HEK293 (cell line): ENCODE data around the gene KIDINS220.
A peak's percentile ranks its signal among the peaks of the same experiment; 100 is the strongest.

Source experiments
- HOXA7 ChIP-seq: sonication (generic); formaldehyde crosslinking; IDR thresholded peaks from 2 replicates; pipeline ENCODE4 v1.8.1; 2022; ENCODE audit warnings: missing genetic modification reagents, borderline replicate concordance
- KLF17 ChIP-seq: fragments of 450-650 bp; formaldehyde crosslinking; IDR thresholded peaks from 2 replicates; pipeline ENCODE4 v1.5.1; 2016; ENCODE audit warnings: missing biosample characterization, missing genetic modification characterization
- MZF1 ChIP-seq: fragments of 450-650 bp; formaldehyde crosslinking; IDR thresholded peaks from 2 replicates; pipeline ENCODE4 v1.5.1; 2017; ENCODE audit warnings: missing biosample characterization, missing genetic modification characterization, borderline replicate concordance
- PRDM1 ChIP-seq: fragments of 450-650 bp; formaldehyde crosslinking; IDR thresholded peaks from 2 replicates; pipeline ENCODE4; 2016; ENCODE audit warnings: missing biosample characterization, missing genetic modification characterization
- PRDM10 ChIP-seq: fragments of 450-650 bp; formaldehyde crosslinking; IDR thresholded peaks from 2 replicates; pipeline ENCODE4 v1.5.1; 2016; ENCODE audit warnings: missing biosample characterization, missing genetic modification characterization
- ZBTB1 ChIP-seq: fragments of 450-650 bp; formaldehyde crosslinking; IDR thresholded peaks from 2 replicates; pipeline ENCODE4 v1.5.1; 2016; ENCODE audit warnings: missing biosample characterization, missing genetic modification characterization
- ZBTB6 ChIP-seq: fragments of 450-650 bp; formaldehyde crosslinking; IDR thresholded peaks from 2 replicates; pipeline ENCODE4 v1.5.1; 2017; ENCODE audit warnings: missing biosample characterization, missing genetic modification characterization
- ZNF112 ChIP-seq: fragments of 450-650 bp; formaldehyde crosslinking; IDR thresholded peaks from 2 replicates; pipeline ENCODE4 v1.5.0; 2017; ENCODE audit warnings: missing biosample characterization, missing genetic modification characterization
- ZNF140 ChIP-seq: fragments of 450-650 bp; formaldehyde crosslinking; IDR thresholded peaks from 2 replicates; pipeline ENCODE4 v1.5.1; 2016; ENCODE audit warnings: missing biosample characterization, missing genetic modification characterization
- ZNF19 ChIP-seq: fragments of 450-650 bp; formaldehyde crosslinking; IDR thresholded peaks from 2 replicates; pipeline ENCODE4; 2016; ENCODE audit warnings: missing biosample characterization, missing genetic modification characterization, low read depth
- ZNF221 ChIP-seq: fragments of 450-650 bp; formaldehyde crosslinking; IDR thresholded peaks from 2 replicates; pipeline ENCODE4 v1.5.1; 2017; ENCODE audit warnings: missing biosample characterization, missing genetic modification characterization, borderline replicate concordance
- ZNF239 ChIP-seq: fragments of 450-650 bp; formaldehyde crosslinking; IDR thresholded peaks from 2 replicates; pipeline ENCODE4 v1.5.1; 2016; ENCODE audit warnings: missing biosample characterization, missing genetic modification characterization
- ZNF26 ChIP-seq: fragments of 450-650 bp; formaldehyde crosslinking; IDR thresholded peaks from 2 replicates; pipeline ENCODE4 v1.5.1; 2016; ENCODE audit warnings: missing biosample characterization, missing genetic modification characterization
- ZNF529 ChIP-seq: fragments of 450-650 bp; formaldehyde crosslinking; IDR thresholded peaks from 2 replicates; pipeline ENCODE4 v1.5.1; 2017; ENCODE audit warnings: missing genetic modification characterization, missing biosample characterization; ENCODE audit not compliant: insufficient replicate concordance
- ZNF561 ChIP-seq: fragments of 450-650 bp; IDR thresholded peaks from 2 replicates; pipeline ENCODE4 v1.5.1; 2018; ENCODE audit warnings: missing biosample characterization, missing genetic modification characterization, borderline replicate concordance
- ZNF792 ChIP-seq: fragments of 450-650 bp; formaldehyde crosslinking; IDR thresholded peaks from 2 replicates; pipeline ENCODE4 v1.5.1; 2016; ENCODE audit warnings: missing biosample characterization, missing genetic modification characterization
- ZSCAN30 ChIP-seq: fragments of 450-650 bp; IDR thresholded peaks from 2 replicates; pipeline ENCODE4 v1.5.1; 2018; ENCODE audit warnings: missing biosample characterization, mild to moderate bottlenecking, missing genetic modification characterization, moderate library complexity
- TF ChIP-seq, protein P1 (sequence below): fragments of 450-650 bp; formaldehyde crosslinking; IDR thresholded peaks from 2 replicates; pipeline ENCODE4 v1.5.1; 2016; ENCODE audit warnings: missing biosample characterization, missing genetic modification characterization, borderline replicate concordance
- TF ChIP-seq, protein P2 (sequence below): fragments of 450-650 bp; formaldehyde crosslinking; IDR thresholded peaks from 2 replicates; pipeline ENCODE4 v1.5.0; 2017; ENCODE audit warnings: missing biosample characterization, missing genetic modification characterization, borderline replicate concordance
- TF ChIP-seq, protein P3 (sequence below): fragments of 450-650 bp; IDR thresholded peaks from 2 replicates; pipeline ENCODE4 v1.5.1; 2018; ENCODE audit warnings: missing biosample characterization, mild to moderate bottlenecking, missing genetic modification characterization

Gene KIDINS220

DNA sequence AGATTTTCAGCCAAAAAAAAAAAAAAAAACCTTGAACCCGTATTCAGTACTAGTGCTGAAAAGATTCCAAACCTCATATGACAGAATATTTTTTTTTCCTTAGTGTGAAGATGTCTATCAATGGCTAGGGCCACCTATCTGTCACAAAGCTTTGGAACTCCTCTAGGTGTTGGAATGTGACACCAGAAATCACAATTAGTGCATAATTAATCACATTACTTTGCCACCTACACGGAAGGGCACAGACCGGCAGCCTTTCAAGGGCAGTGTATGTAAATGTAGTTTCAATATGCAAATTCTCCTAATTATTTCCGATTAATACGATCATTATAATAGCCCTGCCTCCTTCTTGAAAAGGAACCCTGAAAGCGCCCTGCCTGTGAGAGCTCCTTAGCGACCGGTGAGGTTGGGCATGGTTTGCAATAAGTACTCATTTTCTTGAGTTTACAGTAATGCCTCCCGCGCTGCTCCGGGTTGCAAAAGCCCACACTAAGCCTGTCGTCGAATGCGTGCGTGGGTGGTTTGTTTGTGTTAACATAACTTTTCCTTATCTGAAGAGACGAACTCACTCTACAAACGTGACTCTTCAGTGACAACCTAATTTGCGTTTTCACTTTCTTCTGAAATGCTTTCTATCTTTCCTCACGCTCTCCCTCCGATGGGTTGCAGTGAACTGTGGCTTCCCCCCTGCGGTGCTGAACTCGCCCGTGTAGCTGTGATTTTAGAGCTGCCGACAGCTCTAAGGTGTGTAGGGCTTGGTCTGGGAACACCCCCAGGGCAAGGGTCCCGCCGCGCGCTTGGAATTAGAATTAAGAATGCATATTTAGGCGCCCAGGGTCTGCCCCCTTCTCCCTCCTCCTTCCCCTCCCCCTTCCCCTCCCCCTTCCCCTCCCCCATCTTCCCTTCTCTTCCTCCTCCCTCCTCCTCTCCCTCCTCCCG is 156.3 kb downstream of the KIDINS220 start (continued):
- TF ChIP-seq, protein P1, sequence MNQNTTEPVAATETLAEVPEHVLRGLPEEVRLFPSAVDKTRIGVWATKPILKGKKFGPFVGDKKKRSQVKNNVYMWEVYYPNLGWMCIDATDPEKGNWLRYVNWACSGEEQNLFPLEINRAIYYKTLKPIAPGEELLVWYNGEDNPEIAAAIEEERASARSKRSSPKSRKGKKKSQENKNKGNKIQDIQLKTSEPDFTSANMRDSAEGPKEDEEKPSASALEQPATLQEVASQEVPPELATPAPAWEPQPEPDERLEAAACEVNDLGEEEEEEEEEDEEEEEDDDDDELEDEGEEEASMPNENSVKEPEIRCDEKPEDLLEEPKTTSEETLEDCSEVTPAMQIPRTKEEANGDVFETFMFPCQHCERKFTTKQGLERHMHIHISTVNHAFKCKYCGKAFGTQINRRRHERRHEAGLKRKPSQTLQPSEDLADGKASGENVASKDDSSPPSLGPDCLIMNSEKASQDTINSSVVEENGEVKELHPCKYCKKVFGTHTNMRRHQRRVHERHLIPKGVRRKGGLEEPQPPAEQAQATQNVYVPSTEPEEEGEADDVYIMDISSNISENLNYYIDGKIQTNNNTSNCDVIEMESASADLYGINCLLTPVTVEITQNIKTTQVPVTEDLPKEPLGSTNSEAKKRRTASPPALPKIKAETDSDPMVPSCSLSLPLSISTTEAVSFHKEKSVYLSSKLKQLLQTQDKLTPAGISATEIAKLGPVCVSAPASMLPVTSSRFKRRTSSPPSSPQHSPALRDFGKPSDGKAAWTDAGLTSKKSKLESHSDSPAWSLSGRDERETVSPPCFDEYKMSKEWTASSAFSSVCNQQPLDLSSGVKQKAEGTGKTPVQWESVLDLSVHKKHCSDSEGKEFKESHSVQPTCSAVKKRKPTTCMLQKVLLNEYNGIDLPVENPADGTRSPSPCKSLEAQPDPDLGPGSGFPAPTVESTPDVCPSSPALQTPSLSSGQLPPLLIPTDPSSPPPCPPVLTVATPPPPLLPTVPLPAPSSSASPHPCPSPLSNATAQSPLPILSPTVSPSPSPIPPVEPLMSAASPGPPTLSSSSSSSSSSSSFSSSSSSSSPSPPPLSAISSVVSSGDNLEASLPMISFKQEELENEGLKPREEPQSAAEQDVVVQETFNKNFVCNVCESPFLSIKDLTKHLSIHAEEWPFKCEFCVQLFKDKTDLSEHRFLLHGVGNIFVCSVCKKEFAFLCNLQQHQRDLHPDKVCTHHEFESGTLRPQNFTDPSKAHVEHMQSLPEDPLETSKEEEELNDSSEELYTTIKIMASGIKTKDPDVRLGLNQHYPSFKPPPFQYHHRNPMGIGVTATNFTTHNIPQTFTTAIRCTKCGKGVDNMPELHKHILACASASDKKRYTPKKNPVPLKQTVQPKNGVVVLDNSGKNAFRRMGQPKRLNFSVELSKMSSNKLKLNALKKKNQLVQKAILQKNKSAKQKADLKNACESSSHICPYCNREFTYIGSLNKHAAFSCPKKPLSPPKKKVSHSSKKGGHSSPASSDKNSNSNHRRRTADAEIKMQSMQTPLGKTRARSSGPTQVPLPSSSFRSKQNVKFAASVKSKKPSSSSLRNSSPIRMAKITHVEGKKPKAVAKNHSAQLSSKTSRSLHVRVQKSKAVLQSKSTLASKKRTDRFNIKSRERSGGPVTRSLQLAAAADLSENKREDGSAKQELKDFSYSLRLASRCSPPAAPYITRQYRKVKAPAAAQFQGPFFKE (tag by site-specific recombination) = no peak
- TF ChIP-seq ZNF140 (tag by site-specific recombination) (no peak), MZF1 (tag by site-specific recombination) (no peak), ZBTB6 (tag by site-specific recombination) (no peak), ZNF792 (tag by site-specific recombination) (no peak), HOXA7 (CRISPR knock-in tag) (no peak), ZSCAN30 (no peak; the same call in 1 of the 2 replicates), ZNF529 (no peak), PRDM1 (peak; percentile 97), ZNF561 (tag by site-specific recombination) (0 out of 2 replicates have a peak, but pooled peaks have one; percentile 58), ZNF112 (tag by site-specific recombination) (no peak), ZBTB1 (tag by site-specific recombination) (no peak), ZNF19 (tag by site-specific recombination) (no peak), KLF17 (tag by site-specific recombination) (peak; percentile 73; the same call in 1 of the 2 replicates), ZNF221 (tag by site-specific recombination) (no peak), ZNF26 (tag by site-specific recombination) (no peak), ZNF239 (tag by site-specific recombination) (no peak), PRDM10 (tag by site-specific recombination) (peak; percentile 97)
- TF ChIP-seq, protein P2, sequence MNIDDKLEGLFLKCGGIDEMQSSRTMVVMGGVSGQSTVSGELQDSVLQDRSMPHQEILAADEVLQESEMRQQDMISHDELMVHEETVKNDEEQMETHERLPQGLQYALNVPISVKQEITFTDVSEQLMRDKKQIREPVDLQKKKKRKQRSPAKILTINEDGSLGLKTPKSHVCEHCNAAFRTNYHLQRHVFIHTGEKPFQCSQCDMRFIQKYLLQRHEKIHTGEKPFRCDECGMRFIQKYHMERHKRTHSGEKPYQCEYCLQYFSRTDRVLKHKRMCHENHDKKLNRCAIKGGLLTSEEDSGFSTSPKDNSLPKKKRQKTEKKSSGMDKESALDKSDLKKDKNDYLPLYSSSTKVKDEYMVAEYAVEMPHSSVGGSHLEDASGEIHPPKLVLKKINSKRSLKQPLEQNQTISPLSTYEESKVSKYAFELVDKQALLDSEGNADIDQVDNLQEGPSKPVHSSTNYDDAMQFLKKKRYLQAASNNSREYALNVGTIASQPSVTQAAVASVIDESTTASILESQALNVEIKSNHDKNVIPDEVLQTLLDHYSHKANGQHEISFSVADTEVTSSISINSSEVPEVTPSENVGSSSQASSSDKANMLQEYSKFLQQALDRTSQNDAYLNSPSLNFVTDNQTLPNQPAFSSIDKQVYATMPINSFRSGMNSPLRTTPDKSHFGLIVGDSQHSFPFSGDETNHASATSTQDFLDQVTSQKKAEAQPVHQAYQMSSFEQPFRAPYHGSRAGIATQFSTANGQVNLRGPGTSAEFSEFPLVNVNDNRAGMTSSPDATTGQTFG = no peak
- TF ChIP-seq, protein P3, sequence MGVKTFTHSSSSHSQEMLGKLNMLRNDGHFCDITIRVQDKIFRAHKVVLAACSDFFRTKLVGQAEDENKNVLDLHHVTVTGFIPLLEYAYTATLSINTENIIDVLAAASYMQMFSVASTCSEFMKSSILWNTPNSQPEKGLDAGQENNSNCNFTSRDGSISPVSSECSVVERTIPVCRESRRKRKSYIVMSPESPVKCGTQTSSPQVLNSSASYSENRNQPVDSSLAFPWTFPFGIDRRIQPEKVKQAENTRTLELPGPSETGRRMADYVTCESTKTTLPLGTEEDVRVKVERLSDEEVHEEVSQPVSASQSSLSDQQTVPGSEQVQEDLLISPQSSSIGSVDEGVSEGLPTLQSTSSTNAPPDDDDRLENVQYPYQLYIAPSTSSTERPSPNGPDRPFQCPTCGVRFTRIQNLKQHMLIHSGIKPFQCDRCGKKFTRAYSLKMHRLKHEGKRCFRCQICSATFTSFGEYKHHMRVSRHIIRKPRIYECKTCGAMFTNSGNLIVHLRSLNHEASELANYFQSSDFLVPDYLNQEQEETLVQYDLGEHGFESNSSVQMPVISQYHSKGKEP (tag by site-specific recombination) = peak; percentile 78
